Activated CD8-positive, alpha-beta memory T cell treated with anti-CD3 and anti-CD28 coated beads for 1 hour (primary cell): ENCODE data around the gene PLEKHO1.
"Not testable (repeated sequence)": the region's sequence is repeated elsewhere in the genome, so short reads cannot be mapped to it uniquely, and the experiment has no call there.

Experiments used
- DNase-seq, 2 donors: peaks; one replicate each; pipeline ENCODE4 v3.0.0-alpha.2; 2020; ENCODE audit warnings: low read depth in 1 of 2; ENCODE audit errors: extremely low read depth in 1 of 2

PLEKHO1 gene

DNA sequence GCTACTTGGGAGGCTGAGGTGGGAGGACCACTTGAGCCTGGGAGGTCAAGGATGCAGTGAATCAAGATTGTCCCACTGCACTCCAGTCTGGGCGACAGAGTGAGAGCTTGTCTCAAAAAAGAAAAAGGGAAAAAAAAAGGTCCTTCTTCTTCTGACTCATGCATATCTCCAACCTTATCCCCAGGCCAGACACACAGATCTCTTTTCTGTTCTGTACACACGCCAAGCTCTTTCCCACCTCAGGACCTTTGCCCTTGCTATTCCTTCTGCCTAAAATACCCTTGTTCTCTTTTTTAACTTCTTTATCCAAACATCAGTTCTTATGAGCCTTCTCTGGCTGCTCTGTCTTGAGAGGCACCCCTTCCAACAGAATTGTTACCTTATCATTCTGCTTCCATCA is 22.1 kb downstream of the PLEKHO1 start:
- DNase-seq = no peak

DNA sequence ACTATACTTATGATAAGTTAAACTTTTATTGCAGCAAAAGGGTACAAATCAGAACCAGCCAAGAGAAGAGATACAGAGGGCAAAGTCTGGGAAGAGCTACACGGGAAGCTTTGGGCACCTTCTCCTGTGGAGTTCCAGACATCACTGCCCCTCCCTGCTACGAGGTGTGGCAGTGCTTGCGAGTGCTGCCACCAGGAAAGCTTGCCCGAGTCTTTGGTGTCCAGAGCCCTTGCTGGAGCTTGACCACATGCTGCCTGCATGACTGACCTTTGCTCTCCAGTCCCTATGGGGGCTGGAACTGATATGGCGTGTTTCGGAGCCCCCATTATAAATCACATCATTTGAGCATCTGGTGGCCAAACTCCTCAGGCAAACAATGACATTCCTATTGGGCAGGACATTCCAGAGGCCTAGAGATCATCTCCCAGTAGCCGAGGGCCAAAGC is 23.4 kb downstream of the PLEKHO1 start:
- DNase-seq = no peak

DNA sequence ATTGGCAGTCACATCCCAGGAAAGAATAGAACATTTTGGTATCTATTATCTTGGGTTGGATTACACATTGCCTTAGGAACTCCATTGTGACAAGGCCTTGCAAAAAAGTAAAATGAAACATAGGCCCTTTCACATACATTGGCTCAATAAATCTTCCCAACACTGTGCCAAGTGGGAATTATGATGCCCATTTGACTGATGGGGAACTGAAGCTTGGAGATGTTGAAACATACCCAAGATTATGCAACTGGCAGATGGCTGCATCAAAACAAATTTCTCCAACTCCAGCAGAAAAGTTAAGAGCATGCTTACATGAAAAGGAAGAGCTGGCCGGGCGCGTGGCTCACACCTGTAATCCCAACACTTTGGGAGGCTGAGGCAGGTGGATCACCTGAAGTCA is 26.9 kb downstream of the PLEKHO1 start:
- no peak for DNase-seq

DNA sequence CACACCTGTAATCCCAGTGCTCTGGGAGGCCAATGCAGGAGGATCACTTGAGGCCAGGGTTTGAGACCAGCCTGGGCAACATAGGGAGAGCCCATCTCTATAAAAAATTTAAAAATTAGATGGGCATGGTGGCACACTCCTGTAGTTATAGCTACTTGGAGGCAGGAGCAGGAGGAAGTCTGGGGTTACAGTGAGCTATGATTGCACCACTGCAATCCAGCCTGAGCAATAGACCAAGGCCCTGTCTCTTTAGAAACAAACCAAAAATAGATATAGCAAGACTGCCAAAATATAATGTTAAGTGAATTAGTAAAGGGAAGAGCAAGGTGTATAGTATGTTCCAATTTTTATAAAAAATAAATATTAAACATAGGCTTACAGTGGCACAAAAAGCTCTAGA is 28.8 kb downstream of the PLEKHO1 start:
- no peak for DNase-seq

DNA sequence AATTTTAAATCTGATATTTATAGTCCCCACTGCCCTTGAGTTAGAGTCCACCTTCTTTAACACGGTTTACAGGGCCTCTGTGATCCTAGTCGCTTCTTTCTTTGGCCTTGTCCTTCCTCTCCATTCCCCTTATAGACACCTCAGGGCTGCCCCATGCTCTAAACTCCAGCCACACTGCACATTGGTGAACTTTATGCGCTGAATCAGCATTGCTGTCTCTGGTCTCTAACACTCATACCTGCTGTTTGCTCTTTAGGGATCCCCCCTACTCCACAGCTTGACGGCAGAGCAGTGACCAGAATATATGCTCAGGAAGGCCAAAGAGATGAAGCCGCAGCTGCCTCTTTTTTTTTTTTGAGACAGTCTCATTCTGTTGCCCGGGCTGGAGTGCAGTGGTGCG is 30.2 kb downstream of the PLEKHO1 start:
- no peak for DNase-seq

DNA sequence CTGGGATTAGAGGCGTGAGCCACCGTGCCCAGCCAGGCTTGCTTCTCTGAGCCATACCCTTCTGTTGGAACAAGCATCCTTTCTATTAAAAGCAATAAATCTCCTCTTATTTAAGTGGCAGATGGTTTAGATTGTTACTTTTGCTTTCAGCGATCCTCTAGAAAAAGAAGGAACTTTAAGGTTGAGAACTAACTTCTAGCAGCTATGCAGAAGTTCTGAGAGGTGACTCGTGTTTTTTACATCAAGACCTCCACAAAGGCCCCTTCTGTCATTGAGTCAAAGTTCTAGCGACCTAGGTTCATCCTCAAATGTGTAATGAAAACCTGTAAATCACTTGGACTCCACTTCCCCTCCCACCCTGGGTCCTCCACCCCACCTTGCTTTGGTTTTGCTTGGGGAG is 30.8 kb downstream of the PLEKHO1 start:
- DNase-seq = no peak

DNA sequence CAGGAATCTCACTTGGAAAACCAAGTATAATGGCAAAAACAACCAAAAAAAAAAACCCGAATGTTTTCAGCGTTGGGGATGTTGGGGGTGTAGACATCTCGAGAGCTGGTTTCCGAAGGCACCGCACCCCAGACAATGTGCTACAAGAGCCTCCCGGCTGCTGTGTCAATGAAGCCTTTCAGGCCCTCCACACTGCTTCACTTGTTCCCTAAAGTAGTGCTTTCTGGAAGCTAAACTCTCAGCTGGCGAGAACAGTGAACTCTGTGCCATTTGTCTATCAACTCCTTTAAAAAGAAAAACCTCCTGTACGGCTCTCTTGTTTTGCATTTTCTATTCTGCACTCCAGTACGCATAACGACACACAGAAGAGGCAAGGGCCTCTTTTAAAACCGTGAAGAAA is 32.5 kb downstream of the PLEKHO1 start:
- DNase-seq = no peak

DNA sequence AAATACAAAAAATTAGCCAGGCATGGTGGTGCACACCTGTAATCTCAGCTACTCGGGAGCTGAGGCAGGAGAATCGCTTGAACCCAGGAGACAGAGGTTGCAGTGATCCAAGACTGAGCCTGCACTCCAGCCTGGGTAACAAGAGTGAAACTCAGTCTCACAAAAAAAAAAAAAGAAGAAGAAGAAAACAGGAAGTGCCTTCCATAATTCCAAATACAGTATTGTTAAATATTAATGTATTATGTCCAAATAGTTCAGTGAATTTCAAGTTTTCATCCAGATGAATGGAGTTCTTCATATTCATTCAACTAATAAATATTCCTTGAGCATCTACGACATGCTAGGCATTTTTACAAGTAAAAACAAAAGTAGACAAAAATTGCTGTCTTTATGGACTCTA is 33.3 kb downstream of the PLEKHO1 start:
- DNase-seq = no peak

DNA sequence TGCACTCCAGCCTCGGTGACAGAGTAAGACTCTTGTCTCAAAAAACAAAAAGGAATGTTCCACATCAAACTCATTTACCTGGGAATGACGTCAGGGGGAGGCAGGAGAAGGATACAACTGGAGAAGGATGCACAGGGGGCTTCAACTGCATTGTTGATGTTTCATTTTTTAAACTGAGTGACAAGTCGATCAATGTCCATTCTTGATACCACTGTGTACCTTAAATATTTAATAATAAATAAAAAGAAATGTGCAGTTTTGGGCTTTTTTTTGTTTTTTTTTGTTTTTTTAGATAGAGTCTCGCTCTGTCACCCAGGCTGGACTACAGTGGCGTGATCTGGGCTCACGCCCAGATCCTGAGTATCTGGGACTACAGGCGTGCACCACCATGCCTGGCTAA is 35.8 kb downstream of the PLEKHO1 start:
- DNase-seq = no peak

DNA sequence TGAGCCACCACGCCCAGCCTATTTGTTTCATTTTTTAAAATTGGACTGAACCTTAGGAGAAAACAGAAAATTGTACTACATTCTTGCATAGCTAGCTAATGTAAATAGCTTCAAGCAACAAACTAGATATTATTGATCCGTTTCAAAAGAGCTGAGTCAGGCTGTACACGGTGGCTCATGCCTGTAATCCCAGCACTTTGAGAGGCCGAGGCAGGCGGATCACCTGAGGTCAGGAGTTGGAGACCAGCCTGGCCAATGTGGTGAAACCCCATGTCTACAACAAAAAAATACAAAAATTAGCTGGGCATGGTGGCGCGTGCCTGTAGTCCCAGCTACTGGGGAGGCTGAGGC is 36.7 kb downstream of the PLEKHO1 start:
- not testable (repeated sequence) for DNase-seq

DNA sequence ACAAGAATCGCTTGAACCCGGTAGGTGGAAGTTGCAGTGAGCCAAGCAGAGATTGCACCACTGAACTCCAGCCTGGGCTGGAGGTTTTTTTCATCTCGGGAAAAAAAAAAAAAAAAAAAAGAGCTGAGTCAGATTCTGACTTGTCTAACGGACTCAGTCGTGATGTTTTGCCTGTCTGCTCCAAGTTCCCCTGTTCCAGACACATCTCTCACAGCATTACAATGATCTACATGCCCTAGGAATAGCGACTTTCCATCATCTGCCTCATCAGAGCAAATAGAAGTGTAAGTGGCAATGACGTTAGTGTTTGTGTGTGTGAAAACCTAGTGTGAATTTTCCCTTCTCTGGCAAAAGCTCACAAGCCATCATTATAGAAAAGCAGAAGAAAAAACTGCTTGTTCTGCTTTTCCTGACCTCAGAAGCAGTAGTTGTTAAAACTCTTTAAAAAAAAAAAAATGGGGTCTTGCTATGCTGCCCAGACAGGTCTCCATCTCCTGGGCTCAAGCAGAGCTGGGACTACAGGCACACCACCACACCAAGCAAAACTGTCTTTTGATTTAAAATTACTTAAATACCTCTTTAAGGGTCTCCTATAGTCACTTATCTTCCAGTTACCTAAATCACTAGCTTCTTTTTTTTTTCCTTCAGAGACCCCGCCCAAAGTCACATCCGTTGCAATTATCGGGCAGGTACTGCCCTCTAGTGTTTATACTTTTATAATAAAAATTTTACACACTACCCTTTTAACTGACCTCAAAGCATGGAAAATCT is 37.3 kb downstream of the PLEKHO1 start:
- no peak for DNase-seq

DNA sequence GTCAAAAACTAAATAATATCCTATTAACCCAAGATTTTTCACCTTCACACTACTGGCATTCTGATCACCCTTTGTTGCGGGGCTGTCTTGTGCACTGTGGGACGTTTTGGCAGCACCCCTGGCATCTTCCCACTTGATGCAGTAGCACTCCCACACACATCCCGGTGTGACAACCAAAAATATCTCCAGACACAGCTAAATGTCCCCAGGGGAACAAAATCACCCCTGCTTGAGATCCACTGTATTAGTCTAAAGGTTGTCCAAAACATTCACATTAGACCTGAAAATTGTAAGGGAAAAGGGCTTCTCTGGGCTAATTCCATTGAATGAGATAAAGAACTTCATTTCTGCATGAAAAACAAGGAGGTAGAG is 37.8 kb downstream of the PLEKHO1 start:
- DNase-seq = no peak

DNA sequence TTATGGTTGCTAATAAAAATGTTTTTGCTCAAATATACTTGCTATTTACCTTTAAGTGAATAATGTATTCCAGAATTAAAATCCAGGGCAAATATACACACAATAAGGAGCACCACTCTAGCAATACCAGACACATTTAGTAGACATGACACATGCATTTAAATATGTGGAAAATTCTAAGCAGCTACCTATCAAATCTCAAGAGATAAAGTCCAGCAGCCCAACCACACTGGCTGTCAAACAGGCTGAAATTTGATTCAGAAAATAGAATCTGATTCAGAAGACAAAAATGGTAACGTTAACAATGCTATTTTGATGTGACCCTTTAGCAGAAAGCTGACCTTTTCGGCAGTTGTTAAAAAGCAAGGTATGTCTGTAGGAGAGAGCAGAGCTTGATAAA is 42.3 kb downstream of the PLEKHO1 start:
- DNase-seq = no peak

DNA sequence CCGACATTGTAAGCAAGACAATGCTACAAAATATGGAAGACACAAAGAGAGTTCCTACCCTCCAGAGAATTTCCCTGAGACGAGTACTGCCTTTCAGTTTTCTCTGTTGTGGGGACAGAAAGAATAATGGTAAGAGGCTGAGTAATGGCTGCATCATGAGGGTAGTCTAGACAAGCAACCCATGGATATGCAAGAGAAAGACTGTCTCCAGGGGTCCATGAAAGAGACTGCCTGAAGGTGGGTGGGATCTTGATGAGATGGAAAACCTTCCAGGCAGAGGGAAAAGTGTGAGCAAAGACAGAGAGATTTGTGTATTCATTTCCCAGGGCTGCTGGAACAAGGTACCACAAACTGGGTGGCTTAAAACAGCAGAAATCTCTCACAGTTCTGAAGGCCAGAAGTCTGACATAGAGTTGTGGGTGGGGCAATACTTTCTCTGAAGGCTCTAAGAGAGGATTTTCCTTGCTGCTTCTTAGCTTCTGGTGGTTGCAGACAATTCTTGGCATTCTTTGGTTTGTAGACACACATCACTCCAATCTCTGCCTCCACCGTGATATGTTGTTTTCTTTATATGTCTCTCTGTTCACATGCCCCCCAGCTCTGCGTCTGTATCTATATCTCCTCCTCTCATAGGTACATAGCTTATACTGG is 44.8 kb downstream of the PLEKHO1 start:
- DNase-seq = no peak

DNA sequence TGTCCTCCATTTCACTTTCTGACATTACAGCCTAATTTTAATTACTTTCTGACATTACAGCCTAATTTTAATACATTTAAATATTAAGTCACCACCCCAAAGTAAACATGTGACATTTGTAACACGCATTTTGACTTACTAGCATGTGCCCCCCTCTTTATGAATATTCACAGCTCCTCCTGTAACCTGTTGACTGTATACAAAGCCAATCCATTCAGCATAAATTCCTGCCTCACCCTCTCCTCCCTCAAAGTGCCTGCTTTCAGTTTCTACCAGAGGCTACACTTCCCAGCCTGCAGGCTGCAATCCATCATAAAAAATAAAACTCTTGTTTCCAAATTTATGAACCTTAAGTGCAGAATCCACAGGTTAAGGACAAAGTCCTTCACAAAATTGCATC is 46.7 kb downstream of the PLEKHO1 start:
- DNase-seq = no peak

DNA sequence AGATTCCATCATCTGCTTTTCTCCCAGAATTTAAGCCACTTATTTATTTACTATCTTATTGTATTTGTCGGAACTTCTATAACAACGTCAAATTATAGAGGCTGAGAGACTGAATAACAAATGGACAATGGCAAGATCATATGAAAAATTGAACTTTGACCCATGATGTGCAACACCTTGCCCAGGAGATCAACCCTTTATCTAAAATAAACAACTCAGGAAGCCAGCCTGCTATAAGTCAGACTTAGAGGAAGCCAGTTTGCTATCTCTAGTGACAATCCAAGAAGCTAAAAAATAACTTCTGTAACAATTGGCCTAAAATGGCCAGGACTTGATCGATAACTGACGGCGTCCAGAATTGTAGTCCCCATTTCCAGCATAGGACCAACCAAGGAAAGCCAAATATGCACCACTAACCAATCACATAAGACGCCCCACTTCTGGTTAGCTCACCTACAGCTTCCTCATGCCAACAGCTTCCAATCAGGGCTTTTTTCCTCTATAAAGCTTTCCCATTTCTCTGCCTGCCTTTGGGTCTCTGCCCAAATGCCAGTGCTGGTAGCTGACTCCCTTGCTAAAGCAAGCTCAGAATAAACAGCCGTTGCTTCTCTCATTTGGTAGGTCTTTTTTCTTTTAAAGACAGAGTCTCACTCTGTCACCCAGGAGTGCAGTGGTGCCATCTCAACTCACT is 57.7 kb downstream of the PLEKHO1 start:
- DNase-seq = no peak

DNA sequence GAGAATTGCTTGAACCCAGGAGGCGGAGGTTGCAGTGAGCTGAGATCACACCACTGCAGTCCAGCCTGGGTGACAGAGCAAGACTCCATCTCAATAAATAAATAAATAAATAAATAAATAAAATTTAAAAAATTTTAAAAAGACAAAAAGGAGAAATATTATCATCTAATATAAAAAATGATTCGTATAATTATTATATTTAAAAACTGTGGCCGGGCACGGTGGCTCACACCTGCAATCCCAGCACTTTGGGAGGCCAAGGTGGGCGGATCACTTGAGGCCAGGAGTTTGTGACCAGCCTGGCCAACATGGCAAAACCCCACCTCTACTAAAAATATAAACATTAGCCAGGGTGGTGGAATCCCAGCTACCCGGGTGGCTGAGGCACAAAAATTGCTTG is 58.7 kb downstream of the PLEKHO1 start:
- DNase-seq = not testable (repeated sequence)
